Stimulated activated CD8-positive, alpha-beta memory T cell treated with anti-CD3 and anti-CD28 coated beads, Interleukin-15, amount 100 ng/mL, for 1 hour (primary cell): ENCODE measurements around the gene RPLP2.
A peak's percentile ranks its signal among the peaks of the same experiment; 100 is the strongest.

Experiments used
- DNase-seq: peaks from one replicate; pipeline ENCODE4 v3.0.0-alpha.2; 2020; ENCODE audit warnings: low read depth

Gene RPLP2

DNA sequence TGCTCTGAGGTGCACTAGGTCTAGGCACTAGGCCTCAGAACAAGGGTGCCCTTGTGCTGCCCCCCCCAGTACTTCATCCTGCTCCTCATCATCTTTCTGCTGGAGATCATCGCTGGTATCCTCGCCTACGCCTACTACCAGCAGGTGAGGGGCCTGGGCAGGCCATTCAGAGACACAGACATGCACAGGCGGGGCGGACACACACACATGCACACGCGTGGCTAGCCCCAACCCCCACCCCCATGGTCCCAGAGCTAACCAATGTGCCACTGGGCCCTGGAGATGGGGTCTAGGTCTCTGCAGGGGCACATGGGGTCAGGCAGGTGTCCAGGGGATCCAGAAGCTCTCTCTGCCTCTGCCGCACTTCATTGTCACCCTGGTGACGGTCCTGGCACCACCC, 26.9 kb downstream of the RPLP2 start:
- DNase-seq = no peak

- DNase-seq = no peak
These were observed 27.6 kb downstream of the RPLP2 start for GRCh38 chr11:837189-837989.

- no peak for DNase-seq
These were observed 28.2 kb downstream of the RPLP2 start for GRCh38 chr11:837990-838307.

DNA sequence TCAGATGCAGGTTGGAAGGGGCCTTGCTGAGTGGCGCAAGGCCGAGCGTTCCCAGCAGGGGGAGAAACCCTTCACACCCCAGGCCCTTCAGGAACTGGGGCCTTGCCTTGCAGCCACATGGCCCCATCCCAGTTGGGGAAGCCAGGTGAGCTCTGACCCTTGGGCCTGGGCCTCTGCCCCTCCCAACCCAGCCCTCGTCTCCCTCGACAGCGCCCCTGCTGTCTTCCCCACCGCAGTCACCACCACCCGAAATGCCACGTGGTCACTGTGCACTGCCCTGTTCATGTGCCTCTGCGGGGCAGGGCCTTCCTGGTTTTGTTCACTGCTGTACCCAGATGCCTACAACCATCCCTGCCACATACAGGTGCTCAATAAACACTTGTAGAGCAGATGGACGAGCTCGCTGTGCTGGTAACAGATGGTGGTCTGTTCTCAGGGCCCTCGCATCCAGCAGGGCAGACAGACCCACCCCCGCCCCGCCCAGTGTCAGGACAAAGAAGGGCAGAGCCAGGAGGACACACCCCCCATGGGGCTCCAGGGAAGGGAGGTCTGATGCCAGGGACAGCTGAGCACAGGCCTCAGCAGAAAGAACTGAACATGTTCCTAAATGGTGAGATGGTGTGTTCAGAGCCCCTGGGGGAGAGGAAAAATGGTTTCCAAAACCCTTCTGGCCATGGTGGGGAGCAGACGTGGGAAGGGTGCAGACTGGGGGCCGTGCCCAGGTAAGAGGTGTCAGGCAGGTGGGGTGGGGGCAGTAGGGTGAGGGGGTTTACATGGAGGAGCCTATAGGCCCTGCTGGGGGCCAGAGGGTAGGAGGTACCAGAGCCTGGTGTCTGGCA, 28.9 kb downstream of the RPLP2 start:
- no peak for DNase-seq

DNA sequence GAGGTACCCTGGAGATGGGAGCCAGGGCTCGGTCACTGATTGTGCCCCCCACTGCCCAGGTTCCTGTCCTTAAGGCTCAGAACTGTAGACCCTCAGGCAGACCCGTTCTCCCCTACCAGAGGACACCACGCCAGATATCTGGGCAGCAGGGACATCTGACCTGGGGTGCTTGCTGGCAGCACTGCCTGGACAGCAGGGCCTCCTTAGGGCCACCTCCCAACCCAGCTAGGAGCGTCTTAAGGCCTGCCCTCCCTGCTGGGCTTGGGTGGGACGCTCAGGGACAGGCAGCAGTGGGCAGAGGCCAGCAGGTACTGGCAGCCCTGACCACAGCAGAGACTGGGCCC, 29.5 kb downstream of the RPLP2 start:
- DNase-seq = no peak

DNA sequence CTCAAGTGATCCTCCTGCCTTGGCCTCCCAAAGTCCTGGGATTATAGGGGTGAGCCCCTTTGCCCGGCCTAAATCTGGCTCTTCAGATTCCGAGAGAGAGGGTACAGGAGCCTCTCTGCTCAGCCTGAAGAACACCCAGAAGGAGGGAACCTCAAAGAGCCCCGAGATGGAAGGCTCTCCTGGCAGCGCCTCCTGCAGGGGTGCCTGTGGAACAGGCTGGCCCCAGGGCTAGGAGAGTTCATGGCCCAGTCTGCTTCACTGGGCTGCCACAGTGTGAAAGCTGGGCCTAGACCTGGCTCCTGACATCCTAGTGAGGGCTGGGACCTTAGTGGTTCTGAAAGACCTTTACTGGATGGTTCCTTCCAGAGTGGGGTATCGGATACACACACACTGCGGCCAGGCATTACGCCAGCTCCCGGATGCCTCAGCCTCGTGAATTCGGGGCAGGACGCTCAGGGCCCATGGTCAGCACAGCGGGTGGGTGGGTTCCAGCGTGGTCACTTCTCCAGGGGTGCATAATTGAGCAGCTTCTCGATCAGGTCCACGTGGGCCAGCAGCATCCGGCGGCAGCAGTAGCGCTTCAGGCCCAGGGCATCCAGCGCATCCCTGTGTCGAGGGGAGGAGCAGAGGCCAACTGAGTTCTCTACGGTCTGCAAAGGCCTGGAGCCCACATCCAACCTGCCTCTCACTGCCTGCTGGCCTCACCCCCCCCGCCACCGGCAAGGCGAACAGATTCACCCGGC, 30.3 kb downstream of the RPLP2 start:
- no peak for DNase-seq

DNA sequence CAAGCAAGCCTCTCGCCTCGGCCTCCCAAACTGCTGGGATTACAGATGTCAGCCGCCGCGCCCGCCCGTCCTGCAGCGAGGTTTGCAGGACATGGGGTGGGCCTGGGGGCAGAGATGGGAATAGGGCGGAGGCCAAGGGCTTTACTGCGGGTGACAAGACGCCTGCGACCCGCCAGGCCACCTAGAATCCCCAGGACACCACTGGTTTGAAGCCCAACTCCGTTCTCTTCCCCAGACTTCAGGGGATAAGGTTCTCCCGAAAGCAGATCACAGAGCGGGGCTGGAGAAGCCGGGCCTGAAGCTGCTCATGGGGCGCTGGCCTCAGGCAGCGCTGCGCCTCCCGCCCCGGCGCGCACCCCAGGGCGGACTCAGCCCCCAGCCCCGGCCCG, 32.2 kb downstream of the RPLP2 start:
- no peak for DNase-seq

DNA sequence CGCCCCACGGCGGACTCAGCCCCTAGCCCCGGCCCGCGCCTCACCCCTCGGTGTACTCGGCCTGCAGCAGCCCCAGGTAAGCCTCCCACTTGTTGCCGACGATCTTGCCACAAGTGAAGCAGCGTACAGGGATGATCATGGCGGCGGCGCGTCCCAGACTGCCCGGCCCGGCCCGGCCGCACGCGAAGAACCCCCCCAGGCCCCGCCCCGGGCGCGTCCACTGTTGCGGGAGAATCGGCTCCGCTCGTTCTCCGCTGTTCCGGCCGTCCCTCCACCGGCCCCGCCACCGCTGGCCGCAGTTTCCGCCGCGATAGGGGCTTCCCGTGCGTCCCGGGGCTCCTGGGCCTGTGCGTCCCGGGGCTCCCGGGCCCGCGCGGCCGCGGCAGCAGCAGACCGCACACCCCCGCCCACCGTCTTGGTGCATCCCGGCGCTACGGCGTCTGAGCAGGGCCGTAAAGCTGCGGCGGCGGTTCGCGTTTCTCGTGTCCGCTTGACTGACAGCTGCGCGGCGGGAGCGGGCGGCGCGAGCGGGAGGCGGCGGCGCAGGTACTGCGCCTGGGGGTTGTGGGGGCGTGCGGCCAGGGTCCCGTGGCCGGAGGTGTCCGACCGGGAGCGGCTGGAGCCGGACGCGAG, 32.7 kb downstream of the RPLP2 start, which contains the start of the genes POLR2L and TSPAN4:
Gene POLR2L, minus strand, starts transcription at position 160 of the 633 bp plus-strand sequence. Its CDS starts 21 bp downstream, at position 139.
Gene TSPAN4, plus strand, starts transcription at position 483 of the 633 bp plus-strand sequence. CDS start 7,453 bp downstream, outside the sequence.
- peak; percentile 76 for DNase-seq

DNA sequence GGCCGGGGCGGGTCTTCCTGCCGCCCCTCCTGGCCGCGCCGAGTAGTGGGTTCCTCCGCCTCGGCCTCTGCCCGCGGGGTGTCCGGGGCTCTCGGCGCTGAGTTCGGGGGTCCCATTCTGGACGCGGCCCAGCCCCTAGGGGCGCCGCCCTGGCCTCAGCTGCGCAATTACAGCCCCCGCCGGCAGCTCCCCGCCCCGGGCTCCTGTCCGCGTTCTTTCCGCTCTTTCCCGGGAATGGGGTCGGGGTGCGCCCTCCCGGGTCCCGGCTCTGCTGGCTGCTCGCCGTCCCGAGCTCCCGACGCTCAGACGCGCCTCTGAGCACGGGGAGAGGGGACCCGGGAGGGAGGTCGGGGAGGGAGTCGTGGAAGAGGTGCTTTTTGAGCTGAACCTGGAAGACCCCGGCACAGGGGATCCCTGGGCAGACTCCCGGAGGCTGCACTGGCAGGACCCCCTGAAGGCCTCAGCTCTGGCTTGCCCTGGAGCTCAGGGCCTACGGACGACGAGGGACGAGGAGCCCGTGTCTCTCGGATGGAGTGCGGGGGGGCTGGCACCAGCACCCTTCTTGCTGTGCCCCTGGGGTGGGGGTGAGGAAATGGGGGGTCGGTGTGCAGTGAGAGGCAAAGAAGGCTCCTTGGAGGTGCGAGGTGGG, 33.4 kb downstream of the RPLP2 start:
- DNase-seq = no peak

DNA sequence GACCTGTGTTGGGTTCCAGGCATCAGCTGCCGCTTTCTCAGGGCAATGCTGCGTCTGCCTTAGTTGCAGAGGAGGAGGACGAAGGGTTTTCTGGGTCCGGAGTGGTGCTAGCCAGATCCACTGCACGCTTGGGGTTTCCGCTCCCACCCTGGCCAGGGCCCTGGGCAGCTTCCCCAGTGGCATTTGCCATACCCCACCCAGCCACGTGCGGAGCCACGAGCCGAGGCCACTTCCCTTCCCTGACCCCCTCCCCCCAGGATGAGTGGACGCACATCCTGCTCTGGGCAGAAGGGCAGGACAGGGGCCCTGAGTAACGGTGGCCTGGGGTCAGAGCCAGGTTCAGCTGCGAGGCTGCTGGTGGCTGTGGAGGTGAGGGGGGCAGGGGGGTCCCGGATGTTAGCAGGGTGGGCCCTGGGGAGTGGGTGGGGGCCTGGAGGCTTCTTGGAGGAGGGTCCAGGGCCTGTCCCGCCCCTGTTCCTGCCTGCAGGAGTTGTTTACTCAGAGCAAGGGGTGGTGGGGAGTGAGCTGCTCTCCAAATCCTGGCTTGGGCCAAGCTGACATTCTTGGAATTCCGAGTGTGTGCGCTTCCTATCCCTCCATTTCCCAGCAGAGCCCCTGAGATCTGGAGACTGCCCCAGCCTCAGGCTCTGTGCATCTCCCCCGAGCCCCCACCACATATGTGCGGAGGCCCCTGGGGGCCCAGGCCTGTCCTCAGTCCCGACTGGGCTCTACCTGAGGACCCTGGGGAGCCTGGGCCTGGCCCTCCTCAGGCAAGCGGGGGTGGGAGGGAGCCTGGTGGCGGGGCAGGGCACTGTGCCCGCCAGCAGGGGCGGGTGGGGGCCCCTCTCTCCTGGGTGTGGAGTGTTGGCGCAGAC, 34.3 kb downstream of the RPLP2 start:
- no peak for DNase-seq

DNA sequence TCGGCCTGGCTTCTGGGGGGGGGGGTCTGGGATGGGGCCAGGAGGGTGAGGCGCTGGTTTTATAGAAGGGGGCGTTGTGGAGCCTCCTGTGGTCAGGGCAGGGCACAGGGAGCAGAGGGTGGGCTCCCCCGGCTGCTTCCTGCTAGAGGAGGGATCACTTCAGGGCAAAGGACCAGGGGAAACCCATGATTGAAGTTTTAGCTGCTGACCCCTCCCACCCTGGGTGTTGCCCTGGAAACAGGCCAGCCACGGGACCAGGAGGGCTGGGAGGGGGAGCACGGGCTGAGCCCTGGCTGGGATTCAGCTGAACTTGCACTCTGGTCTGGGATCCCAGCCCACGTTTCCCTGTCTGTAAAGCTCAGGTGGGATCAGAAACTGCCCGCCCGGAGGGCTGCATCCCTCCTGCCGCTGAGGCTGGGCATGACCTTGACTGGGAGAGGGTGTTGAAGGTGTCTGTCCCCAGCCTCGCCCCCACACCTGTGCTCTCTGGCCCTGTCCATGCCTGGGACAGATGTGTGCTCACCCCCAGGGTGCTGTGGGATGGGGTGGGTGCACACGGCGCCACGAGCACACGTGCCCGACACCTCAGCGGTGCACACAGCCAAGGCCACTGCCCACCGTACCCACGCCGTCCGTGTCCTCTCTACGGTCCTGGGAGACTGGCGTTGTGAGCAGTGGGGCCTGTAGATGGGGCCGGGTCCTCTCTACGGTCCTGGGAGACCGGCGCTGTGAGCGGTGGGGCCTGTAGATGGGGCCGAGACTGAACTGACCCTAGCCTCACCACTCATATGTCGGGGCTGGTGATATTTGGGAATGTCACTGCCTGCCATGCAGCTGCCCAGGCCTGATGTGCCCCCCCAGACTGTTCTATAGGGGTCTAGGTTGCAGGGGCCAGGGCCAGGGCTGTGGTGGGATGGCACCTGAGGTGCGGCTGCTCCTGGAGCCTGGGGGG, 35.2 kb downstream of the RPLP2 start:
- DNase-seq = no peak

- no peak for DNase-seq
These were observed 36.2 kb downstream of the RPLP2 start for GRCh38 chr11:845872-846495.

- no peak for DNase-seq
These were observed 36.8 kb downstream of the RPLP2 start for GRCh38 chr11:846496-847098.

DNA sequence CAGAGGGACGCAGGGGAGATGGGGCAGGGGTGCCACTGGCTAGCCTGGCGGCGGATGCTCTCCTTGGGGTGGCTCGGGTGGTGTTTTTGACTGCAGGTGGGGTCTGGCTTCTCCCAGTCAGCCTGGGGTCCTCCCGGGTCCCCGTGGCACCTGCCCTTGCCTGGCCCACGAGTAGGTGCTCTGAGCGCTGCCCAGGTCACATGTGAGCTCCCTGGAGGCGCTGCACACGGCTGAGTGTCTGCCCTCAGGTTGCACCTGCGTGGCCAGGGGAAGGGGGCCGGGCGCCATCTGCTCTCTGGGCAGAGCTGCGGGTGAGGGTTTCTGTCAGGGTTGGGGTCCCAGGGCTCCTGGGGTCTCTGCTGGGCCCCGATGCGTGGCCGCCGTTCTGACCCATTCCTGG, 38.1 kb downstream of the RPLP2 start:
- no peak for DNase-seq

DNA sequence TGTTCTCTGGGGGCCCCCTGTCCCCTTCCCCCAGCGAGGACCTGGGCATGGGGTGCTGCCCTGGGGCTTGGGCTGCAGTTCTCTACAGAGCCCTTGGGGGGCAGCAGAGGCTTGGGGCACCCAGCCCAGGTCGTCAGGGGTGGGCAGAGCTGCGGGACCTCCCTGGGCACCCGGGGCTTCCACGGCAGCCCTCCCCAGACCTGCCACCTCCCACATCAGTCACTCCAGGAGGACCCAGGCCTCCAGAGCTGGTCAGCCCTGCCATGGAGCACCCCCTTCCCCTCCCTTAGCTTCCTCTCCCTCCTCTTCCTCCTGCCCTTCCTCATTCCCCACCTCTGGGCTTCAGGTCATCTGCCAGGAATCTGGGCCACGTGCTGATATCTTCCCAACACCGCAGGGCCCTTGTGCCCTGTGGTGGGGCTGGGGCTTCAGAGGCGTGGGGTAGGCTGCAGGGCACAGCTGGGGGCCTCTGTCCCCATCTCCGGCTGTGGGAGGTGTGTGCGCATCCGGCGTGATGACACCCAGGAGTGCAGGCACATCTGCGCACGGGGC, 38.7 kb downstream of the RPLP2 start:
- DNase-seq = no peak

- no peak for DNase-seq
These were observed 39.5 kb downstream of the RPLP2 start for GRCh38 chr11:849104-849824.

- DNase-seq = no peak
These were observed 40.4 kb downstream of the RPLP2 start for GRCh38 chr11:849951-850774.
